IPS-NIHi11 (cell line): ENCODE results near the gene DRG2.

ENCODE experiments used
- DNase-seq: peaks from one replicate; pipeline ENCODE4 v3.0.0; 2012; ENCODE audit warnings: mixed read lengths, low spot score

DRG2 gene

GRCh38 chr17:18087610-18088491 is at the start of gene DRG2:
Gene DRG2, plus strand, starts transcription at chr17:18087948. Its CDS starts 76 bp downstream, at chr17:18088024.
- DNase-seq = peak; percentile 99

- DNase-seq = no peak
These were observed 49.4 kb upstream of the DRG2 start for GRCh38 chr17:18038149-18038850.

- DNase-seq = peak; percentile 99
These were observed 48.8 kb upstream of the DRG2 start, which contains the start of the genes ATPAF2 and GID4 for GRCh38 chr17:18038861-18039534. Gene ATPAF2, minus strand, starts transcription at chr17:18039168. Its CDS starts 155 bp downstream, at chr17:18039013. Gene GID4, plus strand, starts transcription at chr17:18039408. Its CDS starts 57 bp downstream, at chr17:18039465.

- DNase-seq = no peak
These were observed 48.0 kb upstream of the DRG2 start for GRCh38 chr17:18039535-18040260.

- no peak for DNase-seq
These were observed 47.4 kb upstream of the DRG2 start for GRCh38 chr17:18040261-18040858.

- no peak for DNase-seq
These were observed 46.0 kb upstream of the DRG2 start for GRCh38 chr17:18041776-18042175.

GRCh38 chr17:18042983-18043382 is 44.8 kb upstream of the DRG2 start:
- DNase-seq = no peak

- no peak for DNase-seq
These were observed 44.3 kb upstream of the DRG2 start for GRCh38 chr17:18043491-18043890.

GRCh38 chr17:18044609-18045008 is 43.1 kb upstream of the DRG2 start:
- no peak for DNase-seq

GRCh38 chr17:18045691-18046350 is 41.9 kb upstream of the DRG2 start:
- DNase-seq = no peak

- no peak for DNase-seq
These were observed 32.2 kb upstream of the DRG2 start for GRCh38 chr17:18055597-18055996.

GRCh38 chr17:18056214-18056613 is 31.5 kb upstream of the DRG2 start:
- no peak for DNase-seq

- DNase-seq = no peak
These were observed 28.5 kb upstream of the DRG2 start for GRCh38 chr17:18059283-18059682.

GRCh38 chr17:18064053-18064452 is 23.7 kb upstream of the DRG2 start:
- DNase-seq = no peak

- DNase-seq = no peak
These were observed 22.2 kb upstream of the DRG2 start for GRCh38 chr17:18065546-18065945.

- no peak for DNase-seq
These were observed 20.9 kb upstream of the DRG2 start for GRCh38 chr17:18066866-18067265.

- DNase-seq = no peak
These were observed 18.6 kb upstream of the DRG2 start for GRCh38 chr17:18069101-18069500.

GRCh38 chr17:18070861-18071340 is 16.8 kb upstream of the DRG2 start:
- peak; percentile 38 for DNase-seq

GRCh38 chr17:18071751-18072150 is 16.0 kb upstream of the DRG2 start:
- DNase-seq = no peak

- DNase-seq = no peak
These were observed 13.0 kb upstream of the DRG2 start for GRCh38 chr17:18074566-18075272.
